Measurements from ENCODE around the gene CBLN3. TPM values are rescaled to one million over a fixed set of nuclear protein-coding genes. Genes with fewer than 3 reads are reported as not detected.

Gene CBLN3
- total and polyA plus RNA-seq, 11 donors = 0.38 to 4.9 (median 0.80) TPM

- H3K27ac ChIP-seq = no peak overlapping the region
- 82 to 89% (median 85%) methylated on average over 2 of the region's 2 CpGs for WGBS, 4 donors
- no peak overlapping the region for H3K4me3 ChIP-seq
- peaks cover 0 to 5% (median 0%) of the 10 kb centered on the region in 9 donors for H3K27me3 ChIP-seq
- intact Hi-C loops (cut with DNase I) = no loop called here
- DNase-seq (no peak), ATAC-seq (no peak)
- TF ChIP-seq CTCF (IDR thresholded peaks at IDR 0.05) (no peak), POLR2A (IDR thresholded peaks at IDR 0.05) (no peak)
- peaks cover 0 to 12% (median 0%) of the 10 kb centered on the region in 12 donors for H3K4me1 ChIP-seq
- H3K9me3 ChIP-seq = no peaks in the 10 kb centered on the region
- H3K36me3 ChIP-seq = no peaks in the 10 kb centered on the region
These were observed 42.5 kb downstream of the CBLN3 start for GRCh38 chr14:24387009-24387345.

DNA sequence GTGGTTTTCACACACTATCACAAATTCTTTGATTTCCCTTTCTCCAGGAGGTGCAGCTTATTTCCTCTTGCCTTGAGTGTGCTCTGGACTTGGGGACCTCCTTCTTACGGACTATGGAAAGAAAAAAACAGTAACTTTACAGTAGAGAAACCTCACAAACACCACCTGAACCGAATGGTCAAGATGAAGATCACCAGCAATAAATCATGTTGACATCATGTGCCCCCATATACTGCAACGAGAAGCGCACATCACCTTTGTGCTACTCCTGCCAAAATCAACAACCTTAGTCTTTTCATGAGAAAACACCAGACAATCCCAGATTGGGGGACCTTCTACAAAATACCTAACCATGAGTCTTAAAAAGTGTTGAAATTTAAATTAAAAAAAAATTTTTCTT, 43.9 kb downstream of the CBLN3 start:
- Histone ChIP-seq H3K9me3 (no peaks in the 10 kb centered on the region), H3K4me1 (peaks cover 0 to 12% (median 0%) of the 10 kb centered on the region in 12 donors), H3K27me3 (peaks cover 0 to 5% (median 0%) of the 10 kb centered on the region in 9 donors), H3K36me3 (no peaks in the 10 kb centered on the region), H3K27ac (no peak overlapping the region), H3K4me3 (no peak overlapping the region)
- ATAC-seq (no peak), DNase-seq (no peak)
- 84 to 91% (median 87%) methylated on average over 4 of the region's 4 CpGs for WGBS, 4 donors
- TF ChIP-seq CTCF (IDR thresholded peaks at IDR 0.05) (no peak), POLR2A (IDR thresholded peaks at IDR 0.05) (no peak)
- intact Hi-C loops (cut with DNase I) = no loop called here

DNA sequence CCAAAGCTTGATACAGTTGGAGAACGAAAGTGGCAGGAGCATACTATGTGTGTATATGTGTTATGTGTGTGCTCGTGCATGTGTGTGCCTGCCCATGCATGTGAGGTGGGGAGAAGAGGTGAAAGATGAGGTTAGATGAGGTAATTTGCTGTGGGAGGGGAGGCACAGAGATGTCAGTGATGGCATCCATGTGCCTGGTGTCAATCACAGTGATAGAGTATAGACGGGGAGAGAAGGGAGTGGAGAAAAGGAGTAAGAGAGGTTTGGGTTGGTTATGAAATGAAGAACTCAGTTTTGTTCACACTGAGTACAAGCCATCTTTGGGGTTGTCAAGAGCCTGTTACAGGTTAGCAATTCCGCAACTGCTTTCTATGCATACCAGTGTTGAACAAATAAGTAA, 45.3 kb downstream of the CBLN3 start:
- H3K4me3 ChIP-seq = no peak overlapping the region
- H3K27ac ChIP-seq = no peak overlapping the region
- DNase-seq = no peak
- TF ChIP-seq POLR2A (IDR thresholded peaks at IDR 0.05) (no peak), CTCF (IDR thresholded peaks at IDR 0.05) (no peak)
- intact Hi-C loops (cut with DNase I) = no loop called here
- 86 to 93% (median 89%) methylated on average over 4 of the region's 4 CpGs for WGBS, 4 donors
- no peak for ATAC-seq
- H3K27me3 ChIP-seq = peaks cover 0 to 5% (median 0%) of the 10 kb centered on the region in 9 donors
- H3K4me1 ChIP-seq = peaks cover 0 to 8% (median 0%) of the 10 kb centered on the region in 12 donors
- no peaks in the 10 kb centered on the region for H3K9me3 ChIP-seq
- H3K36me3 ChIP-seq = no peaks in the 10 kb centered on the region

GRCh38 chr14:24382064-24382371, 47.5 kb downstream of the CBLN3 start:
- 56 to 82% (median 68%) methylated on average over 4 of the region's 4 CpGs for WGBS, 4 donors
- H3K27ac ChIP-seq = no peak overlapping the region
- H3K9me3 ChIP-seq = no peaks in the 10 kb centered on the region
- ATAC-seq (no peak), DNase-seq (no peak)
- TF ChIP-seq CTCF (IDR thresholded peaks at IDR 0.05) (no peak), POLR2A (IDR thresholded peaks at IDR 0.05) (no peak)
- no peaks in the 10 kb centered on the region for H3K36me3 ChIP-seq
- peaks cover 0 to 7% (median 1%) of the 10 kb centered on the region in 12 donors for H3K4me1 ChIP-seq
- H3K27me3 ChIP-seq = peaks cover 0 to 5% (median 0%) of the 10 kb centered on the region in 9 donors
- no peak overlapping the region for H3K4me3 ChIP-seq
- intact Hi-C loops (cut with DNase I) = no loop called here
